ENCODE data around the gene CARD19.
"Not testable (repeated sequence)": the region's sequence is repeated elsewhere in the genome, so short reads cannot be mapped to it uniquely, and the experiment has no call there.

Gene CARD19

GRCh38 chr9:93136011-93136440, 40.0 kb downstream of the CARD19 start:
- DNase-seq, result peak; percentile 76

- no peak for DNase-seq
These were observed 41.3 kb downstream of the CARD19 start for GRCh38 chr9:93137362-93137761.

DNA sequence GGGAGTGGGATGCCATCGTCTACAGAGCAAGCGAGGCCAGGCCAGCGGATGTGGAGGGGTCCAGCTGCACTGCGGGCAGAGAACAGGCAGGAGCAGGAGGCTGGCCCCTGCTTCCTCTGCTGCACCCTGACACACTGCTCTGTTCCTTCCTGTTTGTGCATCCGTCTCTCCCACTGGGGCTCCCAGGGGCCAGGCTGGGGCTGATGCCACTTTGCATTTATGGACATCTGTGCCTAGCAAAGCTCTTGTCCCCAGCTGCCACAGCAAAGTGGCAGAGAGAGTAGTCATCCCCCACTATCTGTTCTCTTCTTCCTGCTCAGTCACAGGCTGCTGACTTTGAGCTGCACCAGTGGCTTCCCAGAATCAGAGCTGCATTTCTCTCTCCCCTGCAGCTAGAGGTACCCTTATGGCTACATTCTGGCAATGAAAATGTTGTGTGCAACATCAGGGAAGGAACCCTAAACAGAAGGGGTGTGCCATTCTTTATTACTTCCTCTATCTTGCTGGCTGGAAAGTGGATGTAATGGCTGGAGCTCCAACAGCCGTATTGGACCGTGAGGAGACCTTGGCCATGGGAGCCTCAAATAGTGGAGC, 42.3 kb downstream of the CARD19 start:
- DNase-seq, result no peak

GRCh38 chr9:93139365-93140182, 43.6 kb downstream of the CARD19 start:
- DNase-seq, result no peak

DNA sequence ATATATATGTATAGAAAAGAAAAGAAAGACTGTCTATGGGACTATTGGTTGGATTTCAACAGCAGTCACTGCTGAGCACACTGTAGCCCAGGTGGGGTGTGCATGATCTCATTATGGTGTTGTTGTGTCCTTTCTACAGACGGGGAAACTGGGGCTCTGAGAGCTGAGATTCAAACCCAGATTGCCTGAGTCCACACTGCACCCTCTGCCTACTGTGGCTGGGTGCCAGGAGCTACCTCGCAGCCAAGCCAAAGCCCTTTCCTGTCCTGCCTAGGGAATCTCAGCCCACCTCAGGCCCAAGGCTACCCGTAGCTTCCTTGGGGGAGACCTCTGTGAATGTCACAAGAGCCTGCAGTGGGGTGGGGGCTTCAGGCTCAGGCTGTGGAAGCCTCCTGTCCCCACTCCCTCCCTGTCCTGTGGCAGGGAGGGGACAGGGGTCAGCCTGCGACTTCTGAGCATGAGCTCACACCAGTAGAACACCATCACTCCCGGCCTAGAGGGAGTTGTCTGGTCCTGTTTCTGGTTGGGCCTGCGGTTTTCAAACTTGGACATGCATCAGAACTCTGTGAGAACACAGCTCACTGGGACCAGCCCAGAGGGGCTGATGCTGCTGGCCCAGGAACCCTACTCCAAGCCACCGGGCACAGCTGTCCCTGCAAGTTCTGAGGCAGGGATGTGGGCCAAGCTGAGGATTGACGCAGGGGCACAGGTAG, 45.9 kb downstream of the CARD19 start:
- peak; percentile 56 for DNase-seq

DNA sequence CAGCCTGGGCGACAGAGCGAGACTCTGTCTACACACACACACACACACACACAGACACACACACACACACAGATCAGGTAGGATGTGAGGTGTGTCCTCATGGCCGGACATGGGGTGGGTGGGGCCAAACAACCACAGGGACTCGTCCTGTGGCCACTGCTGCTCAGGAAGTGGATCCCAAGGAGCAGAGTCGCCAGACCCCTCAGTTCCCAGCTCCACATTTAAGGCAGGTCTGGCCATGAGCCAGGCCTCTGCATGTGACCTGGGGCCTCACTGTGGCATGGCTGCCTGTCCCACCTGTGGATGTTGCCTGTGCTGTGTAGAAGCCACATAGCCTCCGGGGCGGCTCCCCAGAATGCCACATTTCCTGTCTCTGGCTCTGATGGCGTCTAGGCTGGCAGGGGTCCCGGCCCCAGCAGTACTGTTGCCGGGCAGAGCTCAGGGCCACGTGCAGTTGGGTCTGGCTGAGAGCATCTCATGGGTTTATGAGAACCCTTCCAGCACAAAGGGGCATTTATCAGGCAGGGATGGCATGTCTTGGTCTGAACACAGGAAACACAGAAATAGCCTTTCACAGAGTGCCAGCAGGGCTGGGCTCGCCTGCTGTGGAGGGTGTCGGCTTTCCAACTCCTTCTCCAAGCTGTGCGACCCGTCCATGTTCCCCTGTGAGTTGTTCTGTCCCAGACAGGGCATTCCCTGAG, 48.0 kb downstream of the CARD19 start:
- DNase-seq, result peak; percentile 90

DNA sequence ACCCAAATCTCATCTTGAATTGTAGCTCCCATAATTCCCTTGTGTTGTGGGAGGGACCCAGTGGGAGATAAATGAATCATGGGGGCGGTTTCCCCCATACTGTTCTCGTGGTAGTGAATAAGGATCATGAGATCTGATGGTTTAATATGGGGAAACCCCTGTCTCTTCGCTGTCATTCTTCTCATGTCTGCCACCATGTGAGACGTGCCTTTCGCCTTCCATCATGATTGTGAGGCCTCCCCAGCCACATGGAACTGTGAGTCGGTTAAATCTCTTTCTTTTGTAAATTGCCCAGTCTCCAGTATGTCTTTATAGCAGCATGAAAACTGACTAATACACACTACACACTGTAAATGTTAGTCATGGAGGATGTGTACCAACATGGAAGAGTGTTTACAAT, 50.7 kb downstream of the CARD19 start:
- DNase-seq, result not testable (repeated sequence)

DNA sequence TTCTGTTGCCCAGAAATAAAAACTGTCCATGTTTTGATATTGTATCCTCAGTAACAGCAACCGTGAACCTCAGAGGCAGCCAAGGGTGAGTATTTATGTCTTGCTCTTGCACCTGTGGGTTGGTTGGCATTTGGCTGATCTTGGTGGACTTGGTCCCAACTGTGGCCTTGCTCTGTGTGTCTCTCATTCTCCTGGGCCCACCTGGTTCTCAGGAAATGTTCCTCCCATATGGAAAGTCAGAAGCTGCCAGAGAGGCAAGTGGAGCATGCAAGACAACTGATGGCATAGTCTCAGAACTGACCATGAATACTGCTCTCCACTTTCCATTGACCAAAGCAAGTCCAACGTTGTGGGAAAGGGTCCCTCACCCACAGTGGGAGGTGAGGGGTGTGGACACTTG, 51.6 kb downstream of the CARD19 start:
- DNase-seq, result no peak

- DNase-seq, result no peak
These were observed 52.7 kb downstream of the CARD19 start for GRCh38 chr9:93148721-93149120.

DNA sequence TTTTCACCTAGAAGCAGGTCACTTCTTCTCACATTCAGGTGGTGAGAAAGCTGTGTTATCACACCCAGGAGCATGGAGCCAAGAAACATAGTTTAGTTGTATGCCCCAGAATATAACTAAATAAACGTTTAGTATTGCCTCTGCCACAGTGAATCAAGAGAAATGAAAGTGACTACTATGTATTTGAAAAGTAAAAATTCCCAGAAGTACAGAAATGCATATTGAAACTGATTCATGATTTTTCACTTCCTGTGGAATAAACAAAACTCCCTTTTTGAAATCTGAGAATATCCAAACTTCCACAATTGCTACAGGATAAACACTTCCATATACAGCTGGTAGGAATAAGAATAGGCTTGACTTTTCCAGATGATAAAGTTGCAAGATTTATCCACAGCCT, 53.3 kb downstream of the CARD19 start:
- no peak for DNase-seq

DNA sequence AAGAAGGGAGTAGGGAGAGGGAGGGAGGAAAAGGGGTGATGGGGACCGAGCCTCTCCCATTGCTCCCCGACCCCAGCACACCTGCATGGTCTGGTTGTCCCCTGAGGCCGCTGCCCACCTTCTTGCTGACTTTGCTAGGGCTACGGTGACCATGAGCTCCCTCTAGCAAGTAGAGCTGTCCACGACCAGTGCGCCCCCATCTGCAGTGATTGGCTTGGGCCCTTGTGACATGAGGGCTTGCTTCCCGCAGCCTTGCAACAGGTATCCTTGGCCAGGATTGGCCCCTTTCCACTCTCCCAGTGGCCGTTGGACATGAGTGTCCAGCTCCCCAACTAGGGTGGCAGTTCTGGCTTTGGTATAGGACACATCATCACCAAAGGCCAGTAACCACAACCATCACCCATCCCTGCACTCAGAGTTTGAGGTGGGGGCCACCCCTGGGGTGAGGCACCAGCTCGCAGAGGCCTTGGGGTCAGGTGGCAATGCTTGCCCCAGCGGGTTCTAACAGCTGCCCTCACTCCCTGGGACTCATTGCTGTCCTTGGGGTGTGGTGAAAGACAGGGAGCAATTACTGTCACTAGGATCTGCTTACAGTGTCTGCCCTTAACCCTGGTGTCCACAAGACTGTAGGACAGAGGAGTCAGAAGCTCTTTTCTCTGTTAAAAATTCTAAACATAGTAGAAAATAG, 55.2 kb downstream of the CARD19 start:
- no peak for DNase-seq

DNA sequence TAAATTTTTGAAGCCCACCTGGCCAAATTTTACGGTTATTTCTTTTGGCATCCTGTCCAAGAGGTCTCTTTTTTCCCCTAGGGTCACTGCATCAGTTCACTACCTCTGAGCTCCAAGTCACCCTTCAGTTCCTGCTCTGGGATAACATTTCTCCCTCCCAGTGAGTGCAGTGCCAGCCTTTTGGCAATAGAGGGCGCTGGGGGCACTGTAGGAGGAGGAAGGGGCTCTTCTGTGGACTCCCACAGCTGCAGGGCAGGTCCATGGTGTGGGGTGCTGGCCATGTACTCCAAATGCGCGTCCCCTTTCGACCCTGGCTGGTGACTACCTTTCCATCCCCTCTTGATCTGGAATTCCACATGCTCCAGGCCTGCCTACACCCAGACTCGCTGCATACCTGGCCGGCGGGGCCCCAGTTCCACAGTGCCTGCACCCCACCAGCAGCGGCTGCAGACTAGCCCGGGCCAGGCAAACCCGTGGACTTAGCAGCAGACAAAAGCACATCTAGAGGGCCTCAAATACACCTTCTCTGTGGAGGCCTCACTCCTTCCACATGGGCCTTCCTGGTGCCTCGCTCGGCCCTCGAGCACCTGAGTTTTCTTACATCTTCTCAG, 58.4 kb downstream of the CARD19 start:
- peak; percentile 71 for DNase-seq

GRCh38 chr9:93155716-93156474, 59.9 kb downstream of the CARD19 start:
- DNase-seq, result peak; percentile 69

- DNase-seq, result no peak
These were observed 60.5 kb downstream of the CARD19 start for GRCh38 chr9:93156475-93157008.

DNA sequence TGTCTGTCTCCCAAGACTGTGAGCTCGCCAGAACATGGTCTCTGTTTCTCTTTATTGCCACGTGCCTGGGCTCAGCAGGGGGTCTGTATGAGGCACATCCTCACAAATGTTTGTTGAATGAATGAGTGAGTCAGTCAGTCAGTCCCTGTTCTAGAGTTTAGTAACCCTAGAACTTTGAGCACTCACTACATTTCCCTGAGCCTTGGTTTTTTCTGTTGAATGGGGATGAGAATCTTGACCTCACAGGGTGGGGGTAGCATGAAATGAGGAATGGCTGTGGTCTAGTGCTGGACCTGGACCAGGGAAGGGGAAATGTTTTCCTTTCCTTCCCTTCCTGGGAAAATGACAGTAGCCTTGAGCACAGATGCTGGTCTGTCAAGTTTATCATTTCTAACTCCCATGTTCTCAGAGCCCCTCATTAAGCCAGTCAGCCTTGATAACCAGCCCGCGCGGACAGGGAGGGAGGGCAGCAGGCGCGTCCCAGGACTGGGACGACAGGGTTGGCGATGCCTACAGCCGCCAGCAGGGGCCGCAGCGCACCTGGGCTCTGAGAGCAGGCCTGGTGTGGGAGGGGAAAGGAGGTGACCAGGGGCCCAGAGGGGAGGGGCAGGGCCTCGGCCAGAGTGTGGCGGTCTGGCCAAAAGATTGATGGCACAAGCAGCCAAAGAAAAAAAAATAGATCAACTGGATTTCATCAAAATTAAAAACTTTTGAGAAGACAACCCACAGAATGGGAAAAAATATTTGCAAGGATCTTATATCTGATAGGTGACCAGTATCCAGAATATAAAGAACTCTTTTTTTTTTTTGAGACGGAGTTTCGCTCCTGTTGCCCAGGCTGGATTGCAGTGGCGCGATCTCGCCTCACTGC, 63.8 kb downstream of the CARD19 start:
- peak; percentile 89 for DNase-seq

DNA sequence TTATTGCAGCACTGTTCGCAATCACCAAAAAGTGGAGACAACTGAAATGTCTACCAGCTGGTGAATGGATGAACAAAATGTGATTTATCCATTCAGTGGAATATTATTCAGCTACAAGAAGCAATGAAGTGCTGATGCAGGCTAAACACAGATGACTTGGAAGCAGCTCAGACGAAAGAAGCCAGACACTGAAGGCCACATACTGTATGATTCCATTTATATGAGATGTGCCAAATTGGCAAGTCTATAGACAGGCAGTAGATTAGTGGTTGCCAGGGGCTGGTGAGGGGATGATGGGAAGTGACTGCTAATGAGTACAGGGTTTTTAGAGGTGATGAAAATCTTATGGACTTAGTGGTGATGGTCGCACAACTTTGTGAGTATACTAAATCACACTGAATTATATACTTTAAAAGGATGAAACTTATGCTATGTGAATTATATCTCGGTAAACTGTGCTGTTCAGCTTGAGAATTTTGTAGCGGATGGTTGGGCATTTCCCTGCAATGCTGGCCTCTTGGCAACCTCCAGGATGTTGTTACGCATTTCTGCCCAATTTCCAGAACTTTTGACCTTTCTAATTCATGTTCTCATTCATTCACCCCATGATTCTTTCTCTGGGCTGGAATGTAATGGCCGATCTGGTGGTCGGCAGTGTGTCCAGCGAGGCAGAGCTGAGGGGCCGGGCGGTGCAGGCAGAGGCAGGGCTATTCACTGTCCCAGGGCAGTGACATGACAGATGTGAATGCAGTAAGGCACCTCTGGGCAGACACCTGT, 66.0 kb downstream of the CARD19 start:
- no peak for DNase-seq

Measured in NCI-H69 (cell line).